Gastrocnemius medialis (tissue), 4 donors: Measurements from ENCODE around the gene CDC34. TPM values are rescaled to one million over a fixed set of nuclear protein-coding genes. Genes with fewer than 3 reads are reported as not detected.

Experiments used
- ATAC-seq, 2 donors: fragments of 150-250 bp; one replicate each; pipeline ENCODE4 v1.9.1; 2016
- DNase-seq, 2 donors: peaks; one replicate each; pipeline ENCODE4 v3.0.0-alpha.2; 2019
- H3K27ac ChIP-seq, 4 donors: fragments of 200-600 bp; sonication (generic); 1 replicate in 1 of 4; 2 replicates in 3 of 4; pipeline ENCODE4 v1.5.1; 2016 to 2018; ENCODE audit warnings: mild to moderate bottlenecking in 2 of 4, moderate library complexity in 1 of 4
- H3K27me3 ChIP-seq, 3 donors: fragments of 200-600 bp; sonication (generic) in 2 of 3; 1 replicate in 1 of 3; 2 replicates in 2 of 3; pipeline versions ENCODE4 v1.5.1 to v1.6.0; 2016 to 2019; ENCODE audit warnings: mild to moderate bottlenecking in 1 of 3, moderate library complexity in 1 of 3
- H3K36me3 ChIP-seq, 2 donors: fragments of 200-600 bp; sonication (generic) in 1 of 2; one replicate each; pipeline ENCODE4 v1.5.1; 2017 to 2018
- H3K4me1 ChIP-seq, 2 donors: fragments of 200-600 bp; sonication (generic) in 1 of 2; one replicate each; pipeline ENCODE4 v1.5.1; 2016 to 2017; ENCODE audit warnings: mild to moderate bottlenecking in 2 of 2
- H3K4me3 ChIP-seq, 4 donors: fragments of 200-600 bp; sonication (generic) in 3 of 4; 1 replicate in 1 of 4; 2 replicates in 3 of 4; pipeline ENCODE4 v1.5.1; 2016 to 2019; ENCODE audit warnings: mild to moderate bottlenecking in 2 of 4
- H3K9me3 ChIP-seq, 3 donors: fragments of 200-600 bp; sonication (generic) in 2 of 3; 1 replicate in 1 of 3; 2 replicates in 2 of 3; pipeline ENCODE4 v1.5.1; 2016 to 2019
- CTCF ChIP-seq, 5 experiments: fragments of 450-650 bp in 3 of 5; fragments of 200-600 bp in 2 of 5; sonication (generic) in 2 of 5; IDR thresholded peaks in 4 of 5; conservative IDR thresholded peaks in 1 of 5; 1 replicate in 4 of 5; 2 replicates in 1 of 5; pipeline ENCODE4 v1.5.1; 2016 to 2019; ENCODE audit warnings: antibody characterized with exemption in 5 of 5, mild to moderate bottlenecking in 3 of 5, moderate library complexity in 3 of 5
- POLR2A ChIP-seq, 2 donors: fragments of 450-650 bp; IDR thresholded peaks; one replicate each; pipeline ENCODE4 v1.6.1; 2017; ENCODE audit warnings: antibody characterized with exemption in 2 of 2, mild to moderate bottlenecking in 2 of 2, moderate library complexity in 2 of 2
- in situ Hi-C, 4 donors: fragments of 200-750 bp; cut with MboI; loops; one replicate each; pipeline versions ENCODE4 v1.15.0 to v1.8.0; 2017; ENCODE audit warnings: low sequenced_read_pairs in 4 of 4
- intact Hi-C: fragments of 100-400 bp; cut with DNase I; formaldehyde crosslinking; loops from one replicate; pipeline ENCODE4 v1.15.1; 2023; ENCODE audit warnings: low total_unique reads
- total RNA-seq, 4 donors: library from RNA; depleted of rRNA; stranded (reverse); fragments of >200 nt; gene quantifications; one replicate each; pipeline versions ENCODE4 v1.1.0 to v1.2.3, GENCODE V29; 2016

Gene CDC34
- total RNA-seq, 4 donors from 2014 or later, result 99.0 to 174 (median 138) TPM

- no peak for DNase-seq
- no peak overlapping the region for H3K27ac ChIP-seq
- no peak for TF ChIP-seq POLR2A (IDR thresholded peaks at IDR 0.05)
- TF ChIP-seq CTCF (IDR thresholded peaks at IDR 0.05 in 4 of 5, conservative IDR thresholded peaks at IDR 0.05 in 1 of 5), result no peak
- no peaks in the 10 kb centered on the region for H3K9me3 ChIP-seq
- H3K36me3 ChIP-seq, result peaks cover 0 to 45% of the 10 kb centered on the region in 2 donors
- in situ Hi-C loops (no loop called here), intact Hi-C loops (no loop called here)
- H3K4me3 ChIP-seq, result no peak overlapping the region
- no peaks in the 10 kb centered on the region for H3K4me1 ChIP-seq
- no peak for ATAC-seq
- H3K27me3 ChIP-seq, result no peaks in the 10 kb centered on the region
These were observed 9.5 kb downstream of the CDC34 start for GRCh38 chr19:540867-541637.

- intact Hi-C loops (no loop called here), in situ Hi-C loops (no loop called here)
- ATAC-seq (no peak), DNase-seq (no peak)
- no peaks in the 10 kb centered on the region for H3K9me3 ChIP-seq
- no peak overlapping the region for H3K27ac ChIP-seq
- H3K4me3 ChIP-seq, result no peak overlapping the region
- TF ChIP-seq CTCF (IDR thresholded peaks at IDR 0.05 in 4 of 5, conservative IDR thresholded peaks at IDR 0.05 in 1 of 5) (no peak), POLR2A (IDR thresholded peaks at IDR 0.05) (no peak)
- H3K27me3 ChIP-seq, result no peaks in the 10 kb centered on the region
- no peaks in the 10 kb centered on the region for H3K4me1 ChIP-seq
- peaks cover 0 to 38% of the 10 kb centered on the region in 2 donors for H3K36me3 ChIP-seq
These were observed 10.1 kb downstream of the CDC34 start for GRCh38 chr19:541699-542098.

GRCh38 chr19:542173-542866 lies 10.8 kb downstream of the CDC34 start:
- H3K36me3 ChIP-seq, result peaks cover 0 to 33% of the 10 kb centered on the region in 2 donors
- TF ChIP-seq POLR2A (IDR thresholded peaks at IDR 0.05), result no peak
- TF ChIP-seq CTCF (IDR thresholded peaks at IDR 0.05 in 4 of 5, conservative IDR thresholded peaks at IDR 0.05 in 1 of 5), result no peak
- no peak overlapping the region for H3K4me3 ChIP-seq
- intact Hi-C loops (no loop called here), in situ Hi-C loops (no loop called here)
- H3K9me3 ChIP-seq, result no peaks in the 10 kb centered on the region
- DNase-seq (no peak), ATAC-seq (no peak)
- H3K27ac ChIP-seq, result no peak overlapping the region
- no peaks in the 10 kb centered on the region for H3K27me3 ChIP-seq
- H3K4me1 ChIP-seq, result no peaks in the 10 kb centered on the region

- Histone ChIP-seq H3K27ac (no peak within 1 kb of the TSS), H3K9me3 (no peaks in the 10 kb centered on the region), H3K36me3 (peaks cover 0 to 26% of the 10 kb centered on the region in 2 donors), H3K4me1 (no peaks in the 10 kb centered on the region), H3K27me3 (peaks cover 0 to 5% (median 0%) of the 10 kb centered on the region in 3 donors), H3K4me3 (no peak within 1 kb of the TSS)
- in situ Hi-C loops, result no loop called here
- ATAC-seq (no peak), DNase-seq (no peak)
- intact Hi-C loops, result no loop called here
- TF ChIP-seq POLR2A (IDR thresholded peaks at IDR 0.05) (no peak), CTCF (IDR thresholded peaks at IDR 0.05 in 4 of 5, conservative IDR thresholded peaks at IDR 0.05 in 1 of 5) (no peak)
These were observed 12.5 kb downstream of the CDC34 start, which contains the start of gene GZMM for GRCh38 chr19:543910-544608. TSS of gene GZMM (plus strand) at chr19:544053. CDS start at chr19:544072, 19 bp downstream.
